Measurements from ENCODE around the gene CNKSR3.

The CNKSR3 gene

DNA sequence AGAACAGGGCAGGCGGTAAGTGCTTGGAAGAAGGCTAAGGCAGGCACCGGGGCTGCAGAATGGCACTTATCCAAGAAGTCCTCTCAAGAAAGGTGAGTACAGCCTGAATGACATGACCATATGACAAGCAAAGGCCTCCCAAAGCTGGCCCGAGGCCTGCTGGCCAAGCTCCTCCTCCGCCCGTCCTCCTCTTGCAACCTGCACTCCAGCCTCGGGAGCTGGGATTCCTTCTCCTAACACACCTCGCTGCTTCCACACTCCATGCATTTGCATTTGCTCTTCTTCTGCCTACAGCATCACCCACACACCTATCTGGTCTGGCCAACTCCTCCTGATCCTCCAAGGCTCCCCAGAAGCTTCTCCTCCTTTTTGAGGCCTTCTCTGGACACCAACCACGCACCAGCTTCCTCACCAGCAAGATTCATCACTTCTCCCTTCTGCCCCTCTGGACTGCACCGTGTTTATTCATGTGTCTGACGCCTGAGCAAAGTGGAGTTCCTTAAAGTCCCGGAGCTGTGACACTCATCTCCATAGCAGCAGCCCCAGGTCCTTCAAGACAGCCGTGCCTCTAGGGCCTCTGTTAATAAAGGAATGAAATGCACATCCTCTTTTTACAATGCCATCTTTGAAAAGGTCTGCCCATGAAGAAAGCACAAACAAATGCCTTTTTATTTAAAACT is 32.3 kb downstream of the CNKSR3 start:
- DNase-seq: no peak

DNA sequence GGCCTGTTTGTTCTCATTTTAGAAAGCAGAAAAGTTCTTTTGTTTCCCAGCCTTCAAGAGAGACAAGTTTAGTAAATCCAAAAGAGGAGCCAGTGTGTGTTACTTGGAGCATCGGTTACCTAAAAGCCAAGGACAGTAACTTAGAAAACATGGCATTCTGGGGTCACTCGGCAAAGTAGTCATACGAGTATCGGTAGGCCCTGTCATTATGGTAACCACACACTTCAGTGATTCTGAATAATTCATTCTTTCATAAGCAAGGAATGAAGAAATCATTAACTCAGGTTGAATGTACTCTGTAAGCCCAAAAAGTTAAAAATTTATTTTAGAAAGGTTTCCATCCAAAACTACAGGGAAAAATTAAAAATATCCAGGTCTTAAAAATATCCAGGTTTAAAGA is 34.0 kb downstream of the CNKSR3 start:
- no peak for DNase-seq

DNA sequence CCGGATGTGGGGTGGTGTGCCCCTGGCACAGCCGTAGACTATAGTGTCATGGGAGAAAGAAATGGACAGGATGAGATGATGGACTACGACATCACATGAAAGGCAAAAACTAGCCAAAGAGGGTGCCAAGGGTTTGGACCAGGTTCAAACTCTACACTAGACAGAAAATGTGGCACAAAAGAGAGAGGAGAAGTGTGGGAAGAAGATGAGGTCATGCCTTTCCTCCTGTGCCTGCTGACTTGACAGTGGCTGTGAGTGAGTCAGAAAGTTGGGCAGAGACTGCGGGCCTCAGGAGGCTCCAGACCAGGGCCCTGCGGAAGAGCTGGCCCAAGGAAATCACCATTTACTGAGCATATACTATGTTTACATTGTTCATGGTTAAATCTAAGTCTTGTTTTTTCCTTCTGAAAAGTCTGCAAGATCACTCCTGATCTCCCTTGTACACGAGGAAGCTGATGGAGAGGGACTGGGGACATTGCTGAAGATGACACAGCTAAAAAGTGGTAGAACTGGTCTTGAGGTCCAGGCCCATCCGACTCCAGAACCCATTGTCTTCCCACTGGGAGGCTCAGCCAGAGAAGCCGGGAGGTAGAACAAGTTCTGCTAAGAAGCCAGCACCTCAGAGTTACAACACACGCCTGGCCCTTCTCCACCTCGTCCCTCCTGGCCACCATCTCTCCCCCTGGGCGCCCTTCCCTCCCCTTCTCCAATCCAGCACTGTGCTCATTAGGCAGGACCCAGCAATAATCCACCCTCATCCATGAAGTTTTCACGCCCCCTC is 35.6 kb downstream of the CNKSR3 start:
- DNase-seq: peak; percentile 68

DNA sequence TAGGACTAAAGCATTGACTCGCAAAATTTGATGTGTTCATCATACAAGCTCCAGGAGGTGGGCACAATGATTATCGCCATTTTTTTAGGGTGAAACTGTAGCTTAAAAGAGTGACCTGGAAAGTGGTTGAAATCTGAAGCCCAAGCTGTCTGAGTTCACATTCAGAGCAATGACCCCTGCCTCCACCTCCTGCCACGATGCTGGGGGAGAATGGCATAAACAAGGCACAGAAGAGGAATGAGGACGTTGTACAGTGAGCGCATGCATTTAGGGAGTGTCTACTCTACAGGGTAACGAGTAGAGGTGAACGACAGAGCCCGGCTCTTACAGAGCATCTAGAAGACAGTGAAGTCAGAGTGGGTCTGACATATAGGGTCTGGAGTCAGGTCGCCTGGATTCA is 37.2 kb downstream of the CNKSR3 start:
- no peak for DNase-seq

- no peak for DNase-seq
Measured at GRCh38 chr6:154471609-154472362, 38.7 kb downstream of the CNKSR3 start.

DNA sequence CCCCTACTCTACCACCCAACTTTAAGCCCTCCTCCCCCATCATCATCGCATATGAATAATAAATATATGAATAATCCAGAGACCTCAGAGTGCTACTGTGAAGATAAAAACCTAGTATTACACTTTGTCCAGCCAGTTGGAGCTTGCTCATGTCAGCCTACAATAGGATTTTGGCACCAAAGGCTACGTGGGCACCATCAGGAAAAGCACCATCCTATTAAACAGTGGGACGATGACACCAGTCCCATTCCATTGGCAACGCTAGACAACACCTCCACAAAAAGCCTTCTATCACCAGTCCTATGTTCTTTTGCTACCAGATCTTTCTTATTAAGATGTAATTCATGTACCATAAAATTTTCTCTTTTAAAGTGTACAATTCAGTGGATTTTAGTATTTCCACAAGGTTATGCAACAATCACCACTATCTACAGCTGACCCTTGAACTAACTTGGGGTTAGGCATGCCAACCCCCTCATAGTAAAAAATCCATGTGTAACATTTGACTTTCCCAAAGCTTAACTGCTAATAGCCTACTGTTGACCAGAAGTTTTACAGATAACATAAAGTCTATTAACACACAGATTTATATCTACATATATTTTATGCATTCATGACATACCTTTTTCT is 41.1 kb downstream of the CNKSR3 start:
- DNase-seq: no peak

DNA sequence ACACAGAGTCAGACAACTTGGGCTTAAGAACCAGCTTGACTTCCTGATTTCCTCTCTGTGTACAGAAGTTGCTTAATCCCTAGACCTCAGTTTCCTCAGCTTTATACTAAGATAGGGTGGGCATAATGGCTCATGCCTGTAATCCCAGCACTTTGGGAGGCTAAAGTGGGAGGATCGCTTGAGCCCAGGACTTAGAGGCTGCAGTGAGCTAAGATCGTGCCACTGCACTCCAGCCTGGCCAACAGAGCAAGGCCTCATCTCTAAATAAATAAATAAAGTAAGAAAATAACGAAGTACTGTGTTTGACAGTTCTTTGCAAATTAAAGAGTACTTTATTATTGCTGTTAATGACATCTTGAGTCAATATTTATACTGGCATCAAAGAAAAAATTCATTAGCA is 41.7 kb downstream of the CNKSR3 start:
- no peak for DNase-seq

- no peak for DNase-seq
Measured at GRCh38 chr6:154466971-154467679, 43.4 kb downstream of the CNKSR3 start.

GRCh38 chr6:154466139-154466538 is 44.3 kb downstream of the CNKSR3 start:
- DNase-seq: no peak

DNA sequence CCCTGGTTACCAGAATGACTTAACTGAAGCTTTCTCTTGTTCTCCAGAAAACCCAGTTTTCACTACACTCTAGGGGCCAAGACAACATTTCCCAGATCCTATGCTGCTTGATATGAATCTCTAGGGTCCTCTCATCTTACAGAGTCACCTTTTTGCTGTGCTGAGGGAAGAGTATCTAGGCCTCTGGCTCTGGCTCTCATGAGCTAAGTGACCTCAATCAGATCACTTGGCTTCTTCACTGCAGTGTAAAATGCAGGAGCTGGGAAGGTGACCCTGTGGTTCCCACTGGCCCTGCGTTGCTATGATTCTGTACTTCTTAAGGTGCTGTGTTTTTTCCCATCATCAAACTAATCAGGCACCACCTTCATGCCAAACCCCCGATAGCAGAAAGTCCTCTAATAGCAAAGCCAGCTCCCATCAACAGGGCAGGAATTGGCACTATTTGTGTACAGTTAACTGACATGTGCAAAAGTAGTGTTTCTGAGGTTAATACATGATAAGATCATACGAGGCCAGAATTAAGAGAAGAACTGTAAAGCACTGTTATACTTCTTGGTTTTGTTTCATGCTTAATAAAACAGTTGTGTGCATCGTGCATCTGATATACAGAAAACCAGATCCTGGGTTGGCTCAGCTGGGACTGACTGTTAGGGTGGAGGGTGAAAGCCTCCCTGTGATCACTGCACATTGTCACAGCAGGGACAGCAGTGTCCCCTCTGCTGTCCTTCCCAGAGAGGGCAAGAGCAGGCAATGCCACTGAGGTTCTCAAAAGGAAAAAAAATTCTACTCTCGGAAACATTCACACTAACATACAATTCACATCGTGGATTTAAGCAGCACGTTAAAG is 46.7 kb downstream of the CNKSR3 start:
- no peak for DNase-seq

- no peak for DNase-seq
Measured at GRCh38 chr6:154462425-154462824, 48.1 kb downstream of the CNKSR3 start.

DNA sequence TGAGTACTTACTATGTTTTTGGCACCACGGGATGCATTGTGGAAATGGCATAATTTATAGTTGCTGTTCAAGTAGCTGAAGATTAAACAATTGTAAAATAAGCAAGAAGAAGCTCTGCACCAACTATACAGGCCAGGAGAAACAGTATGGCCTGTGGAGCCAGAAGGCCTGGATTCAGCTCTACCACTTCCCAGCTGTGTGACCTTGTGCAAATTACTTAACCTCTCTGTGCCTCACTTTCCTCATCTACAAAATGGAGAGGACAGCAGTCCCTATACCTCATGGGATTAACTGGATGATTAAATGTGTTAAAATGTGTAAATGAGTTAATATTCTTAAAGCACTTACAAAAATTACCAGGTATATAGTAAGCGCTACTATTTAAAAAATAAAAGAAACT is 49.1 kb downstream of the CNKSR3 start:
- DNase-seq: no peak

GRCh38 chr6:154460306-154461071 is 50.0 kb downstream of the CNKSR3 start:
- peak; percentile 67 for DNase-seq

DNA sequence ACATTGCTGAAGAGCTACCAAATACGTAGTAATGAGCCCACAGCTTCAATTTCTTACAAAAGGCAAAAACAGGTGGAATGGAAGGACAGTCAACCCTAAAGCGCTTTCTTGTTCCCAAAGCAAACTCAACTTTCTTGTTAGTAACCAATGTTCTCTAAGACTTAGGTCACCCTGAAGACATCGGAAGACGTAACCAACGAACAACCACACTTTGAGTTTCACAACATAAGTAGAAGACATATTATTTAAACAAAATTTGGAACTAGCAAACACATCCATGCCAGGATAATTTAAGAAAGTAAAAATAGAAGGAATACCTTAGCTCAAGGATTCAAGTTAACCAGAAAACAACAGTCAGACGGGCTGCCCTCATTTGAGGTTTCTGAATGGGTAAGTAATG is 51.0 kb downstream of the CNKSR3 start:
- no peak for DNase-seq

- DNase-seq: peak; percentile 65
Measured at GRCh38 chr6:154458565-154459470, 51.7 kb downstream of the CNKSR3 start.

DNA sequence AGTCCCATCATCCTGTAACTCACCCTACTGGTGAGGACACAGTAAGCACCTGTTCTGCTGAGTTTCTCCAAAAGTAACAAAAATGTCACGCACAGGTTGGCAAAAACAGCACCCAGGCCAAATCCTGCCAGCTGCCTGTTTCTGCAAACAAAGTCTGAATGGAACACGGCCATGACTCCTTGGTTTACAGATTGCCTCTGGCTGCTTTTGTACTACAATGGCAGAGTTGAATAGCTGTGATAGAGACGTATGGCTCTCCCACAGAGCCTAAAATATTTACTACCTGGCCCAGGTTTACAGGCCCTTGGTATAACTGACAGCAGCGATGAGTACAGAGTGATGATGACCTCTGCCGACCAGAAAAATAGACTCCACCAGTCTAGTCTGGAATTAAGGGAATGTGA is 52.6 kb downstream of the CNKSR3 start:
- no peak for DNase-seq

GRCh38 chr6:154457046-154457713 is 53.3 kb downstream of the CNKSR3 start:
- peak; percentile 27 for DNase-seq

- DNase-seq: no peak
Measured at GRCh38 chr6:154453329-154453728, 57.2 kb downstream of the CNKSR3 start.

- no peak for DNase-seq
Measured at GRCh38 chr6:154450498-154450897, 60.0 kb downstream of the CNKSR3 start.
